Measurements from ENCODE around the gene LTBP1. TPM values are rescaled to one million over a fixed set of nuclear protein-coding genes. Genes with fewer than 3 reads are reported as not detected.

LTBP1 gene
- total RNA-seq, 1 experiment from 2014 or later: 13.9 TPM

GRCh38 chr2:32922501-32922900 is 24.3 kb upstream of the LTBP1 start:
- no peaks in the 10 kb centered on the region for H3K36me3 Mint-ChIP-seq (ENCODE audit: insufficient read depth, unreplicated experiment)
- no peak overlapping the region for H3K4me3 Mint-ChIP-seq (ENCODE audit: low read depth, unreplicated experiment)
- H3K27me3 Mint-ChIP-seq (ENCODE audit: unreplicated experiment): peaks cover 47% of the 10 kb centered on the region
- CTCF ChIA-PET: no interaction called here
- no peak for TF ChIP-seq CTCF (IDR thresholded peaks at IDR 0.05; ENCODE audit: unreplicated experiment)
- intact Hi-C loops (cut with micrococcal nuclease; ENCODE audit: unreplicated experiment): no loop called here
- no TSS peak for BruUV-seq (replicated peaks)
- H3K9me3 Mint-ChIP-seq (ENCODE audit: low read depth, unreplicated experiment): no peaks in the 10 kb centered on the region
- H3K27ac Mint-ChIP-seq (ENCODE audit: unreplicated experiment): no peak overlapping the region
- DNase-seq: no peak
- no peaks in the 10 kb centered on the region for H3K4me1 Mint-ChIP-seq (ENCODE audit: low read depth, unreplicated experiment)

GRCh38 chr2:32923109-32923508 is 23.6 kb upstream of the LTBP1 start:
- H3K27ac Mint-ChIP-seq (ENCODE audit: unreplicated experiment): no peak overlapping the region
- intact Hi-C loops (cut with micrococcal nuclease; ENCODE audit: unreplicated experiment): no loop called here
- CTCF ChIA-PET: no interaction called here

GRCh38 chr2:32925283-32925815 is 21.4 kb upstream of the LTBP1 start:
- intact Hi-C loops (cut with micrococcal nuclease; ENCODE audit: unreplicated experiment): no loop called here
- no peak overlapping the region for H3K4me3 Mint-ChIP-seq (ENCODE audit: low read depth, unreplicated experiment)
- no peak overlapping the region for H3K27ac Mint-ChIP-seq (ENCODE audit: unreplicated experiment)
- BruUV-seq (replicated peaks): no TSS peak
- no peaks in the 10 kb centered on the region for H3K9me3 Mint-ChIP-seq (ENCODE audit: low read depth, unreplicated experiment)
- H3K27me3 Mint-ChIP-seq (ENCODE audit: unreplicated experiment): peaks cover 40% of the 10 kb centered on the region
- no peaks in the 10 kb centered on the region for H3K36me3 Mint-ChIP-seq (ENCODE audit: insufficient read depth, unreplicated experiment)
- no peak for TF ChIP-seq CTCF (IDR thresholded peaks at IDR 0.05; ENCODE audit: unreplicated experiment)
- CTCF ChIA-PET: no interaction called here
- no peaks in the 10 kb centered on the region for H3K4me1 Mint-ChIP-seq (ENCODE audit: low read depth, unreplicated experiment)
- DNase-seq: no peak

More at GRCh38 chr2:32923109-32923508, 23.6 kb upstream of the LTBP1 start:
- DNase-seq: no peak
- Mint-ChIP-seq H3K4me1 (ENCODE audit: low read depth, unreplicated experiment) (no peaks in the 10 kb centered on the region), H3K9me3 (ENCODE audit: low read depth, unreplicated experiment) (no peaks in the 10 kb centered on the region), H3K36me3 (ENCODE audit: insufficient read depth, unreplicated experiment) (no peaks in the 10 kb centered on the region), H3K27me3 (ENCODE audit: unreplicated experiment) (peaks cover 49% of the 10 kb centered on the region), H3K4me3 (ENCODE audit: low read depth, unreplicated experiment) (no peak overlapping the region)
- TF ChIP-seq CTCF (IDR thresholded peaks at IDR 0.05; ENCODE audit: unreplicated experiment): no peak
- BruUV-seq (replicated peaks): no TSS peak

GRCh38 chr2:32925976-32926707 is 20.6 kb upstream of the LTBP1 start:
- Mint-ChIP-seq H3K27ac (ENCODE audit: unreplicated experiment) (no peak overlapping the region), H3K27me3 (ENCODE audit: unreplicated experiment) (peaks cover 40% of the 10 kb centered on the region), H3K36me3 (ENCODE audit: insufficient read depth, unreplicated experiment) (no peaks in the 10 kb centered on the region), H3K4me3 (ENCODE audit: low read depth, unreplicated experiment) (no peak overlapping the region), H3K9me3 (ENCODE audit: low read depth, unreplicated experiment) (no peaks in the 10 kb centered on the region), H3K4me1 (ENCODE audit: low read depth, unreplicated experiment) (no peaks in the 10 kb centered on the region)
- intact Hi-C loops (cut with micrococcal nuclease; ENCODE audit: unreplicated experiment): no loop called here
- no TSS peak for BruUV-seq (replicated peaks)
- no peak for DNase-seq
- TF ChIP-seq CTCF (IDR thresholded peaks at IDR 0.05; ENCODE audit: unreplicated experiment): no peak
- CTCF ChIA-PET: no interaction called here

Measured in Calu3 (cell line).